Caco-2 (cell line): ENCODE measurements around the gene LAPTM5. TPM values are rescaled to one million over a fixed set of nuclear protein-coding genes. Genes with fewer than 3 reads are reported as not detected.

Experiments used
- BruUV-seq: library from RNA; stranded (reverse); fragments of 400-500 nt; replicated peaks from 2 replicates; lab custom pipeline; 2021; lab: Mats Ljungman, UMichigan
- CTCF ChIA-PET: fragments of 300-600 bp; sonication (Branson Sonifier 250); formaldehyde crosslinking; loops from one replicate; lab custom pipeline; 2022; ENCODE audit warnings: antibody characterized with exemption; lab: Charles Lee
- POLR2A ChIA-PET: fragments of 300-600 bp; sonication (Branson Sonifier 250); formaldehyde crosslinking; loops from one replicate; lab custom pipeline; 2022; ENCODE audit warnings: antibody characterized with exemption; lab: Charles Lee
- DNase-seq, 2 experiments: peaks; one replicate each; pipeline versions ENCODE4 v3.0.0 to v3.0.0-alpha.2; 2020 to 2022
- H3K27me3 ChIP-seq: replicated peaks from 2 replicates; pipeline ENCODE4 v1.6.0; 2011; ENCODE audit warnings: low read length; ENCODE audit not compliant: control insufficient read depth, insufficient read depth
- H3K36me3 ChIP-seq: 2 replicates; pipeline ENCODE4 v1.5.1; 2011; ENCODE audit warnings: low read length; ENCODE audit not compliant: control insufficient read depth, insufficient read depth
- H3K4me1 ChIP-seq: fragments of 250-450 bp; sonication (Bioruptor Pico); 2 replicates; pipeline ENCODE4 v1.5.1; 2020; ENCODE audit warnings: mild to moderate bottlenecking
- H3K4me3 ChIP-seq: 2 replicates; pipeline ENCODE4 v1.5.1; 2011; ENCODE audit warnings: low read depth, mild to moderate bottlenecking, control low read depth, low read length
- H3K9me3 ChIP-seq: fragments of 250-450 bp; sonication (Bioruptor Pico); 2 replicates; pipeline ENCODE4 v1.5.1; 2020; ENCODE audit warnings: mild to moderate bottlenecking, moderate library complexity
- H3K27ac Mint-ChIP-seq: one replicate; pipeline ENCODE4 v1.8.0; 2022; ENCODE audit warnings: mixed read lengths; ENCODE audit not compliant: unreplicated experiment
- H3K27me3 Mint-ChIP-seq: one replicate; pipeline ENCODE4 v1.8.0; 2022; ENCODE audit warnings: mixed read lengths; ENCODE audit not compliant: insufficient read depth, unreplicated experiment
- H3K36me3 Mint-ChIP-seq: one replicate; pipeline ENCODE4 v1.8.0; 2022; ENCODE audit warnings: mild to moderate bottlenecking, mixed read lengths; ENCODE audit not compliant: insufficient read depth, unreplicated experiment
- H3K4me1 Mint-ChIP-seq: one replicate; pipeline ENCODE4 v1.8.0; 2022; ENCODE audit warnings: low read depth, mixed read lengths; ENCODE audit not compliant: unreplicated experiment
- H3K4me3 Mint-ChIP-seq: one replicate; pipeline ENCODE4 v1.8.0; 2022; ENCODE audit warnings: mild to moderate bottlenecking, moderate library complexity, mixed read lengths; ENCODE audit not compliant: unreplicated experiment
- H3K9me3 Mint-ChIP-seq: one replicate; pipeline ENCODE4 v1.8.0; 2022; ENCODE audit warnings: mixed read lengths; ENCODE audit not compliant: unreplicated experiment
- CTCF ChIP-seq, 2 experiments: fragments of 200-600 bp in 1 of 2; IDR thresholded peaks; 1 replicate in 1 of 2; 2 replicates in 1 of 2; pipeline versions ENCODE4 v1.5.1 to v1.8.0; 2011 to 2022; ENCODE audit warnings: antibody characterized with exemption in 1 of 2, control low read depth in 1 of 2, inconsistent platforms in 1 of 2, low read depth in 1 of 2, low read length in 1 of 2, mild to moderate bottlenecking in 1 of 2, moderate library complexity in 1 of 2; ENCODE audit not compliant: insufficient read depth in 1 of 2, severe bottlenecking in 1 of 2, unreplicated experiment in 1 of 2
- intact Hi-C: fragments of 100-400 bp; cut with micrococcal nuclease; formaldehyde crosslinking; loops from one replicate; pipeline ENCODE4 v1.10.0; 2022; ENCODE audit not compliant: unreplicated experiment
- total RNA-seq: library from RNA; stranded (reverse); gene quantifications from 2 replicates; pipeline ENCODE4 v1.2.3, GENCODE V29; 2022

Gene LAPTM5
- total RNA-seq, 1 experiment from 2014 or later, result not detected

- DNase-seq, result no peak
- no peaks in the 10 kb centered on the region for H3K36me3 ChIP-seq
- no peak for TF ChIP-seq CTCF (IDR thresholded peaks at IDR 0.05; ENCODE audit: insufficient read depth in 1 of 2, low read depth in 1 of 2, low read length in 1 of 2, severe bottlenecking in 1 of 2, unreplicated experiment in 1 of 2)
- Mint-ChIP-seq H3K36me3 (no peaks in the 10 kb centered on the region), H3K27ac (no peak overlapping the region), H3K4me1 (no peaks in the 10 kb centered on the region), H3K27me3 (no peaks in the 10 kb centered on the region), H3K4me3 (no peak overlapping the region), H3K9me3 (no peaks in the 10 kb centered on the region)
- CTCF ChIA-PET, result interaction anchor here (1.2 kb wide), 1 partner anchor 51 kb away, joined by 4 read pairs; no protein-coding TSS in a partner anchor
- no peaks in the 10 kb centered on the region for H3K4me1 ChIP-seq
- H3K9me3 ChIP-seq, result no peaks in the 10 kb centered on the region
- no peaks in the 10 kb centered on the region for H3K27me3 ChIP-seq
- intact Hi-C loops, result no loop called here
- POLR2A ChIA-PET, result interaction anchor here (0.5 kb wide), 1 partner anchor 12 kb away, joined by 3 read pairs; no protein-coding TSS in a partner anchor
- no peak overlapping the region for H3K4me3 ChIP-seq
- BruUV-seq, result no TSS peak
These were observed 28.5 kb downstream of the LAPTM5 start for GRCh38 chr1:30728832-30729638.

- BruUV-seq, result no TSS peak
- CTCF ChIA-PET, result interaction anchor here (1.3 kb wide), 1 partner anchor 51 kb away, joined by 8 read pairs; no protein-coding TSS in a partner anchor
- no peaks in the 10 kb centered on the region for H3K36me3 Mint-ChIP-seq
- Histone ChIP-seq H3K27me3 (no peaks in the 10 kb centered on the region), H3K4me3 (no peak overlapping the region), H3K4me1 (no peaks in the 10 kb centered on the region), H3K9me3 (no peaks in the 10 kb centered on the region), H3K36me3 (no peaks in the 10 kb centered on the region)
- no peak for DNase-seq
- no peak for TF ChIP-seq CTCF (IDR thresholded peaks at IDR 0.05; ENCODE audit: insufficient read depth in 1 of 2, low read depth in 1 of 2, low read length in 1 of 2, severe bottlenecking in 1 of 2, unreplicated experiment in 1 of 2)
- H3K4me3 Mint-ChIP-seq, result no peak overlapping the region
- intact Hi-C loops, result no loop called here
- H3K27me3 Mint-ChIP-seq, result no peaks in the 10 kb centered on the region
- POLR2A ChIA-PET, result no interaction called here
- H3K9me3 Mint-ChIP-seq, result no peaks in the 10 kb centered on the region
- H3K27ac Mint-ChIP-seq, result no peak overlapping the region
- H3K4me1 Mint-ChIP-seq, result no peaks in the 10 kb centered on the region
These were observed 29.2 kb downstream of the LAPTM5 start for GRCh38 chr1:30728340-30728739.

GRCh38 chr1:30727824-30728223 is 29.8 kb downstream of the LAPTM5 start:
- CTCF ChIA-PET, result interaction anchor here (1.3 kb wide), 1 partner anchor 52 kb away, joined by 8 read pairs; no protein-coding TSS in a partner anchor
- intact Hi-C loops, result no loop called here
- Mint-ChIP-seq H3K9me3 (no peaks in the 10 kb centered on the region), H3K36me3 (no peaks in the 10 kb centered on the region), H3K4me3 (no peak overlapping the region), H3K27ac (no peak overlapping the region), H3K4me1 (no peaks in the 10 kb centered on the region), H3K27me3 (no peaks in the 10 kb centered on the region)
- Histone ChIP-seq H3K4me3 (no peak overlapping the region), H3K4me1 (no peaks in the 10 kb centered on the region), H3K36me3 (no peaks in the 10 kb centered on the region), H3K27me3 (no peaks in the 10 kb centered on the region), H3K9me3 (no peaks in the 10 kb centered on the region)
- no peak for DNase-seq
- no TSS peak for BruUV-seq
- POLR2A ChIA-PET, result no interaction called here
- no peak for TF ChIP-seq CTCF (IDR thresholded peaks at IDR 0.05; ENCODE audit: insufficient read depth in 1 of 2, low read depth in 1 of 2, low read length in 1 of 2, severe bottlenecking in 1 of 2, unreplicated experiment in 1 of 2)
